ENCODE measurements around the gene TEDC1.

The TEDC1 gene

DNA sequence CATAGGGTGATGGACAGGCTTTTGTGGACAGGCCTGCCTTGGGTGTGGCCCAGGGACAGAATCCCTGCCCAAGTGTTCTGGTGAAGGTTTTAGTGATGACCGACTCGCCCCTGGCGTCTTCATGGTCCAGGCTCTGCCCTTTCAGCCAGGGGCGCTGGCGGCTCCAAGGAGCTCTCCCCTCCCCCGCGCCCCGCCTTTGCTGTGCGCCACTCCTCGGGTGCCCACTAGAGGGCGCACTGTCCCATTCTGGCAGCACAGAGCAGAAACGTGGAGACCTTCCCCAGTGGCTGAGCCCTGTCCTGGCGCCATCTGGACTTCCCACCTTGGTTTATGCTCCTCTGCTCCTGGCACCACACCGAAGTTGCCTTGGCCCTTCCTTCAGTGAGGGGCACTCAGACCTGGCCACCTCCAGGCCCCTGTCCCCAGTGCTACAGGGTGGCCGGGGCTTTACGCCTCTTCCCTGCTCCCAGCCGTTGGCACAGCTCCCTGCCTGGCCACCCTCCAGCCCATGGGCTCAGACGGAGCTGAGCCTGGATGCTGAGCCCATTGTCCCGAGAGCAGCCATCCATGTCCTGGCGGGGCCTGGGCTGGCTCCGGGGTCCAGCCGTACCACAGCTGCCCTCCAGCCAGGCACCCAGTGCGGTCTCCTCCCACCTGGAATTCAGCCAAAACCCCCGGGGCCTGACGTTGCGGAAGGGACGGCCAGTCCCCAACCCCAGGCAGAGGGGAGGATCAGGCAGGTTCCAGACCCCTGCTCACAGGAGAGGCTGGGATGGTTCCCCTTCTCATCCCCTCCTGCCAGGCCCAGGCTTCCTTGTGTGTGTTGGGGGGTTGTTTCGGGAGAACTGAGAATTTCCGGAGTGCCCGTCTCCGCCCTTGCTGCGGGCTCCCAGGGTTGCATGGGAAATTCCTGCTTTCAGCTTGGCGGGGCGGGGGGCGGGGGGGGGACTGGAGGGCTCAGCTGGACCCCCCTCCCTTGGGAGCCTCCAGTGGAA is 9.9 kb upstream of the TEDC1 start:
- Histone ChIP-seq H3K9me3 (ENCODE audit: control insufficient read depth, low read length) (no peaks in the 10 kb centered on the region), H3K27me3 (ENCODE audit: control insufficient read depth, insufficient read depth, low read length, poor library complexity, severe bottlenecking) (peaks cover 85% of the 10 kb centered on the region), H3K36me3 (ENCODE audit: control insufficient read depth, insufficient read depth, low read length) (no peaks in the 10 kb centered on the region), H3K4me1 (ENCODE audit: control insufficient read depth, insufficient read depth, low read length) (peaks cover 47% of the 10 kb centered on the region), H3K4me3 (ENCODE audit: insufficient read depth, low read depth, low read length) (peak overlapping the region; percentile 29), H3K27ac (ENCODE audit: insufficient read depth, low read depth, low read length, poor library complexity, severe bottlenecking) (peak overlapping the region; percentile 71)
- WGBS, 2 experiments: 12 to 13% methylated on average over 35 of the region's 35 CpGs

DNA sequence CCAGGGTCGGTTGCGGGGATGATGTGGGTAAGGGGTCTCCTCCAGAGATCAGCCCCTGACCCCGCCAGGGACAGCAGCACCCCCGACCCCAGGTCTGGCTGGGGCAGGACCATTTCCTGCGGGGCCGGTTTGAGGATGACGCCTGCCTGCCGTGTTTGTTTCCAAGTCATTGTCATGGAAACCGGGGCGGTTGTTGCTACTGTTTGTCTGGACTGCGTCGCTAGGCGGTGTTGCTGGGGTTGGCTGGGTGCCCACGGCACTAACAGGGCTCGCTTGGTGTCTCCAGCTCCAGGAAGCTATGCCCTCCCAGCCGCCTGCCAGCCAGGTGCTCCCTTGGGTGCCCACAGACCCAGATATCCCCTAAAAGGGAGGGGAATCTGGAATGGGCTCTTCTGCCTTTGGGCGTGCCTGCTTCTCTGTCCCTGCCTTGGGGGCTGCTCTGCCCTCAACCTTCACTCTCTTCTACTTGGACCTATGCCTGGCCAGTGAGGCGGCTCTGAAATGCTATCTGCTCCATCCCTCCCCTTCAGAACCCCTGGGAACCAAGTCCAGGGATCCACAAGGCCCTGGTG is 9.1 kb upstream of the TEDC1 start:
- no peaks in the 10 kb centered on the region for H3K9me3 ChIP-seq (ENCODE audit: control insufficient read depth, low read length)
- H3K27me3 ChIP-seq (ENCODE audit: control insufficient read depth, insufficient read depth, low read length, poor library complexity, severe bottlenecking): peaks cover 85% of the 10 kb centered on the region
- WGBS, 2 experiments: 7 to 8% methylated on average over 18 of the region's 18 CpGs
- no peak overlapping the region for H3K27ac ChIP-seq (ENCODE audit: insufficient read depth, low read depth, low read length, poor library complexity, severe bottlenecking)
- peaks cover 55% of the 10 kb centered on the region for H3K4me1 ChIP-seq (ENCODE audit: control insufficient read depth, insufficient read depth, low read length)
- no peak overlapping the region for H3K4me3 ChIP-seq (ENCODE audit: insufficient read depth, low read depth, low read length)
- H3K36me3 ChIP-seq (ENCODE audit: control insufficient read depth, insufficient read depth, low read length): no peaks in the 10 kb centered on the region

GRCh38 chr14:105482486-105483110 is 8.4 kb upstream of the TEDC1 start:
- Histone ChIP-seq H3K36me3 (ENCODE audit: control insufficient read depth, insufficient read depth, low read length) (no peaks in the 10 kb centered on the region), H3K27me3 (ENCODE audit: control insufficient read depth, insufficient read depth, low read length, poor library complexity, severe bottlenecking) (peaks cover 85% of the 10 kb centered on the region), H3K4me1 (ENCODE audit: control insufficient read depth, insufficient read depth, low read length) (peaks cover 61% of the 10 kb centered on the region), H3K9me3 (ENCODE audit: control insufficient read depth, low read length) (no peaks in the 10 kb centered on the region), H3K4me3 (ENCODE audit: insufficient read depth, low read depth, low read length) (no peak overlapping the region), H3K27ac (ENCODE audit: insufficient read depth, low read depth, low read length, poor library complexity, severe bottlenecking) (no peak overlapping the region)
- 89 to 93% methylated on average over 18 of the region's 18 CpGs for WGBS, 2 experiments

DNA sequence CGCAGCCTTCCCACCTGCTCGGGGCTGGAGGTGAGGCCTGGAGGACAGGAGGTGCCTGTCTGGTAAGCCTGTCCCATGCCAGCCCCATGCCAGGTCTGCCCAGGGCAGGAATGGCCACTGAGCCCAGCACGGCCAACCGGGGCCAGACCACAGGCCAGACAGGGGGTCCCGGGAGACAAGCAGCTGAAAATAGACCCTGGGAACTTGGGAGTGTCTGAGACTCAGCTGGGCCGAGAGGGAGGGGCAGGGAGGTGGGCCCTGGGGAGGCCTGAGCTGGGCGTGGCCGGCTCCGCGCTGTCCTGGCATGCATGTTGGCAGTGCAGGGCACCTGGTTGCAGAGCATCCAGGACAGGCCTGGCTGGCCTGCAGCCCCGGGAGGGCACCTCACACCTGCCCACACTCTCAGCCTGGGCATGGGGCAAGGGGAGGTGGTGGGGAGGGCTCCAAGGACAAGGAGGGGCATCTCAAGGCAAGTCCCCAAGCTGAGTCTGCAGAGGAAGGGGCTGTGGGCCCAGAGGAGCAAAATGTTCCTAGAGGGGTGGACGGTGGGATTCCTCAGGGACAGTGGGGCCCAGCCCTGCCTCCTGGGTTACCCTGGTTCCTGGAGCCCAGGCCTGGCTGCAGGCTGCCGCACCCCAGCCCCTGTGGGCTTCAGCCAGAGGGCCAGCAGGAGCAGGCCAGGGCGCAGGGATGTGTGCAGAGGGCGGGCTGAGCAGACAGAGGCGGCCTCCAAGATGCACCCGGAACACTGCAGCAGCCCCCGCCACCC is 7.6 kb upstream of the TEDC1 start:
- Histone ChIP-seq H3K4me3 (ENCODE audit: insufficient read depth, low read depth, low read length) (no peak overlapping the region), H3K9me3 (ENCODE audit: control insufficient read depth, low read length) (no peaks in the 10 kb centered on the region), H3K36me3 (ENCODE audit: control insufficient read depth, insufficient read depth, low read length) (no peaks in the 10 kb centered on the region), H3K4me1 (ENCODE audit: control insufficient read depth, insufficient read depth, low read length) (peaks cover 68% of the 10 kb centered on the region), H3K27me3 (ENCODE audit: control insufficient read depth, insufficient read depth, low read length, poor library complexity, severe bottlenecking) (peaks cover 81% of the 10 kb centered on the region), H3K27ac (ENCODE audit: insufficient read depth, low read depth, low read length, poor library complexity, severe bottlenecking) (no peak overlapping the region)
- WGBS, 2 experiments: 84% methylated on average over 18 of the region's 18 CpGs

DNA sequence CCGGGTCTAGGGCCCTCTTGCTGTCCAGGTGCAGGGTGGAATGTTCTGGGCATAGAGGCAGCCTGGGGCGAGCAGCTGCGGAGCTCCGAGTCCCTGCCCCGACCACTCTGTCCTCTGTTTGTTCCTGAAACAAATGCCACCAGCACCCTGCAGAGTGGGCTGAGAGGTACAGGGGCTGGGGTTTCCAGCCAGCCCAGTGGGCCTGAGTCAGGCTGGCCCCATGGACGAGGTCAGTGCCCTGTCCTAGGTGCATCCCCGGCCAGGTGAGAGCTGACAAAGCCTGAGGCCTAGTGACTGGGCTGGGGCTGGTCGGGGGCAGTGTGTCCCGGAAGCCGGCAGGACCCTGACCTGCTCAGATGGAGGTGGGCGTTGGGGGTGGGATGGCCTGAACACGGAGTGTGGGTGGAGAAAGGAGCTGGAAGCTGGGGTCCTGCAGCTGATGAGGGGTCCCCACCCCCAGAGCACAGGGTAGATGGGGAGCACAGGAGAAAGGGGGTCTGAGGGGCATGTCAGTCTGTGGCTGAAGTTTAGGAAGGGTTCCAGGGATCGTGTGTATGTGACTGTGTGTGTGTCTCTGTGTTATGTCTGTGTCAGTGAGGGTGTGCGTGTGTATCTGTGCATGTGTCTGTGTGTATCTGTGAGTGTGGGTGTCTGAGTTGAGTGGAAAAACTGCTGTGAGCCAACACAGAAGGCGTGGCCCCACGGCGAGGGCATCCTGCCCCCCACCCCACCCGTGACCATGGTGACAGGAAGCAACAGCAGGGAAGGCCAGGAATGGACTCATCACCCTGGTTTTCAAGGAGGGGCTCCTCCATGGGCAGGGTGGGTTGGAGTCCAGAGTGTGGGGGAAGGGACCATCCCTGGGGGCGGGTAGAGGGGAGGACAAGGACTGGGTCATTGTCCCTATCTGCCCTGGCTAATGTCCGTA is 6.7 kb upstream of the TEDC1 start:
- no peaks in the 10 kb centered on the region for H3K36me3 ChIP-seq (ENCODE audit: control insufficient read depth, insufficient read depth, low read length)
- H3K9me3 ChIP-seq (ENCODE audit: control insufficient read depth, low read length): no peaks in the 10 kb centered on the region
- no peak overlapping the region for H3K4me3 ChIP-seq (ENCODE audit: insufficient read depth, low read depth, low read length)
- no peak overlapping the region for H3K27ac ChIP-seq (ENCODE audit: insufficient read depth, low read depth, low read length, poor library complexity, severe bottlenecking)
- H3K27me3 ChIP-seq (ENCODE audit: control insufficient read depth, insufficient read depth, low read length, poor library complexity, severe bottlenecking): peaks cover 73% of the 10 kb centered on the region
- WGBS, 2 experiments: 73 to 74% methylated on average over 20 of the region's 20 CpGs
- H3K4me1 ChIP-seq (ENCODE audit: control insufficient read depth, insufficient read depth, low read length): peaks cover 75% of the 10 kb centered on the region

DNA sequence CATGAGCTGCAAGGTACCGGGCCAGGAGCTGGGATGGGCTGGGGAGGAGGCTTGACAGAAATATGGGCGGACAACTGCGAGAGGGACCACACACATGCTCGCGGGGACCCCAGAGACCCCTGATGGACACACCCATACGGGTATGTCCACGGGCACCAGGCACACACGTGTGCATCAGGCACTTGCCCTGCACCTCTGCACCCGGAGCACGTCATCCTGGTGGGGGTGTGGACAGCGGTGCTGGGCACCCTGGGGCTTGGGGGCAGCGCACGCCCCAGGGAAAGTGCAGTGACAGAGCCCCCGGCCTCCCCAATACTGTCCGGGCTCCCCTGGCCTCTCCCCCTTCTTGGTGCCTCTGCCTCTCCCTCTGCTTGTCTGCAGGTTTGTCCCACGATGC is 6.1 kb upstream of the TEDC1 start:
- Histone ChIP-seq H3K4me1 (ENCODE audit: control insufficient read depth, insufficient read depth, low read length) (peaks cover 70% of the 10 kb centered on the region), H3K4me3 (ENCODE audit: insufficient read depth, low read depth, low read length) (no peak overlapping the region), H3K27me3 (ENCODE audit: control insufficient read depth, insufficient read depth, low read length, poor library complexity, severe bottlenecking) (peaks cover 66% of the 10 kb centered on the region), H3K9me3 (ENCODE audit: control insufficient read depth, low read length) (no peaks in the 10 kb centered on the region), H3K27ac (ENCODE audit: insufficient read depth, low read depth, low read length, poor library complexity, severe bottlenecking) (no peak overlapping the region), H3K36me3 (ENCODE audit: control insufficient read depth, insufficient read depth, low read length) (no peaks in the 10 kb centered on the region)
- 93 to 94% methylated on average over 16 of the region's 16 CpGs for WGBS, 2 experiments

DNA sequence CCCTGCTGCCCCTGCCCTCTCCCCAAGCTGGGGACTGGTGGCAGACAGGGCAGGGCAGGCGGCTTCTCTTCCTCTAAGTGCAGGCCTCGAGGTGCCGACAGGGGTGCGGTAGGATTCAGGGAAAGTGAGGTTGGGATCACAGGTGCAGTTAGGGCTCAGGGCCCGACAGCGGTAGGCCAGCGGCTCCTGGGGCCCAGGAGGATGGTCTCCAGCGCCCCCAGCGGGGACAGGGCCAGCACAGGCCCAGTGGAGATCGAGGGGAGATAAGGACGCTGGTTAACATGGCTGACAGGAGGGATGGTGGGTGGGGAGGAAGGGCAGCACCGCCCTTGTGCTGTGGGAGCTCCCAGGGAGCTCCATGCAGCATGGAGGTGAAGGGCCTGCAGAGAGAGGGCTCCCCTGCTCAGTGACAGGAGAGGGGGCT is 5.3 kb upstream of the TEDC1 start:
- H3K4me3 ChIP-seq (ENCODE audit: insufficient read depth, low read depth, low read length): no peak overlapping the region
- 11 to 15% methylated on average over 12 of the region's 12 CpGs for WGBS, 2 experiments
- H3K4me1 ChIP-seq (ENCODE audit: control insufficient read depth, insufficient read depth, low read length): peaks cover 64% of the 10 kb centered on the region
- H3K9me3 ChIP-seq (ENCODE audit: control insufficient read depth, low read length): no peaks in the 10 kb centered on the region
- H3K36me3 ChIP-seq (ENCODE audit: control insufficient read depth, insufficient read depth, low read length): no peaks in the 10 kb centered on the region
- H3K27me3 ChIP-seq (ENCODE audit: control insufficient read depth, insufficient read depth, low read length, poor library complexity, severe bottlenecking): peaks cover 58% of the 10 kb centered on the region
- no peak overlapping the region for H3K27ac ChIP-seq (ENCODE audit: insufficient read depth, low read depth, low read length, poor library complexity, severe bottlenecking)

DNA sequence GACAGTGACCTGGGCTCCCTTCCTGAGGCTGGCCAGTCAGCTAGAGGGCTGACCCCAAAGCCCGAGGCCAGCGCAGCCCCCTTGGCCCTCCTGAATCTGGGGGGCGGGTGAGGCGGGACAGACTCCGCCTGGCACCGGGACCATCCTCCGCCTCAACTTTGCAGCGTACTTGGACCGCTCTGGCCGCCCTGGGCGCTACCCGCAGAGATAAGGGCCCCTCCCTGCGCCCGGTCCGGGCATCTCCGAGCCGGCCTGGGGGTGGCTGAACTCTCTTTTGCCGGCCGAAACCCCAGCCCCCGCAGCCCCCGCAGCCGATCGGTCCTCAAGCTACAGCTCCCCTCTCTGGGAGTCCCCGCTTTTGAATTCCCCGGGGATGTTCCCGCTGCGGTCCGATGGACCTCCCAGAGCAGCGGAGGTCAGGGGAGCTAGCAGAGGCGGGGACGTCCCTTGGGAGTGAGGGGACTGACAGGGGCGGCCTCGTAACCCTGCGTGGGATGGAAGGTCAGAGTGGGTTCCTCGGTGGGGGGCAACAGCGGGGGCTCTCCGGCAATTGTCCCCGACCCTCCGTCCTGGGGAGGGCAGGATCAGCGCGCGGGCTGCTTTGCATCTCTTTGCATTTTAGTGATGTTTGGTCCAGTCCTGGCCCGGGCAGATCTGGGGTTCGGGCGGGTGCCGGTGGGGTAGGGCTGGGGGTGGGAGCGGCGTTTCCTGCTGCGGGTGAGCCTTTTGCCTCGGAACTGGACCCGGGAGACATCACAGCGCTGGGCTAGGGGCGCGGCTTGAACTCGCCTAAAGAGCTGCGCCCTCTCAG is 4.7 kb upstream of the TEDC1 start, which contains the start of gene CRIP1:
CRIP1 (plus strand) TSS at position 724 of the 811 bp plus-strand sequence. CDS start 374 bp downstream, outside the sequence.
- WGBS, 2 experiments: 8 to 9% methylated on average over 56 of the region's 56 CpGs
- H3K27ac ChIP-seq (ENCODE audit: insufficient read depth, low read depth, low read length, poor library complexity, severe bottlenecking): no peak within 1 kb of the TSS
- H3K4me1 ChIP-seq (ENCODE audit: control insufficient read depth, insufficient read depth, low read length): peaks cover 57% of the 10 kb centered on the region
- peaks cover 52% of the 10 kb centered on the region for H3K27me3 ChIP-seq (ENCODE audit: control insufficient read depth, insufficient read depth, low read length, poor library complexity, severe bottlenecking)
- H3K4me3 ChIP-seq (ENCODE audit: insufficient read depth, low read depth, low read length): peak within 1 kb of the TSS; percentile 52
- no peaks in the 10 kb centered on the region for H3K9me3 ChIP-seq (ENCODE audit: control insufficient read depth, low read length)
- H3K36me3 ChIP-seq (ENCODE audit: control insufficient read depth, insufficient read depth, low read length): no peaks in the 10 kb centered on the region
